Omental fat pad (tissue), 4 donors: ENCODE measurements around the gene KRT12. TPM values are rescaled to one million over a fixed set of nuclear protein-coding genes. Genes with fewer than 3 reads are reported as not detected.
"Not testable (repeated sequence)": the region's sequence is repeated elsewhere in the genome, so short reads cannot be mapped to it uniquely, and the experiment has no call there.

ENCODE experiments used
- ATAC-seq: fragments of 150-250 bp; one replicate; pipeline ENCODE4 v1.9.1; 2016; ENCODE audit warnings: mild to moderate bottlenecking, moderate library complexity; ENCODE audit not compliant: low FRiP score
- DNase-seq: peaks from one replicate; pipeline ENCODE4 v3.0.0-alpha.2; 2019; ENCODE audit warnings: low spot score
- CTCF ChIP-seq, 3 donors: fragments of 450-650 bp; IDR thresholded peaks; one replicate each; pipeline ENCODE4 v1.5.1; 2016 to 2017; ENCODE audit warnings: antibody characterized with exemption in 3 of 3, mild to moderate bottlenecking in 3 of 3, moderate library complexity in 2 of 3
- total RNA-seq, 4 donors: library from RNA; depleted of rRNA; stranded (reverse); fragments of >200 nt; gene quantifications; one replicate each; pipeline ENCODE4 v1.1.0, GENCODE V29; 2016

Gene KRT12
- total RNA-seq, 4 donors from 2014 or later = not detected

GRCh38 chr17:40818343-40818732, 48.7 kb downstream of the KRT12 start:
- DNase-seq = no peak
- no peak for ATAC-seq
- no peak for TF ChIP-seq CTCF (IDR thresholded peaks at IDR 0.05)

DNA sequence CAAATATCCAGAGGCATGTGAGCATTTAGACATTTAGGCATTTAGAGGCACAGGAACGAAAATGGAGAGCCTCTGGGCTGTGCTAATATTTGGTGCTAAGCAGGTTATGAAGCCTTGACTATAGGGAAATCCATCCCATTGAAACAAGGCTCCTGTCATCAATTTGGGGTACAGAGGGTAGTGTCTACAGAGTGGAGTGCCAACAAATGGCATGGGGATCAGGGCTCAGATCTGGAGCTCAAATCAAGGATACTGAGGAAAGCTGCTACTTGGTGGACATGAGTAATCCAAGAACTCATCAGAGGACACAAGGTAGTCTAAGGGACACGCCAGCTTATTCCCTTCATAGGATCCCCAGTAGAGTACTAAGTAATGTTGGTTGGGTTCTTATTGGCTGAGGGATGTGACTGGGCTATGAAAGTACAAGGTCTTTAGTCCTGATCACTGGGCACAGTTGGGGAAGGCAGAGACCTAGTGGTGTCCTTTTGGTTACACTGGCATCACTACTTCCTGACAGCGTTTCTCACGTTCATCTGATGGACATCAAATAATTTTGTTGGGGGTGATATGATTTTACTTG, 49.8 kb downstream of the KRT12 start:
- TF ChIP-seq CTCF (IDR thresholded peaks at IDR 0.05) = no peak
- DNase-seq (no peak), ATAC-seq (no peak)

GRCh38 chr17:40816569-40816968, 50.5 kb downstream of the KRT12 start:
- no peak for ATAC-seq
- no peak for DNase-seq
- TF ChIP-seq CTCF (IDR thresholded peaks at IDR 0.05) = no peak

DNA sequence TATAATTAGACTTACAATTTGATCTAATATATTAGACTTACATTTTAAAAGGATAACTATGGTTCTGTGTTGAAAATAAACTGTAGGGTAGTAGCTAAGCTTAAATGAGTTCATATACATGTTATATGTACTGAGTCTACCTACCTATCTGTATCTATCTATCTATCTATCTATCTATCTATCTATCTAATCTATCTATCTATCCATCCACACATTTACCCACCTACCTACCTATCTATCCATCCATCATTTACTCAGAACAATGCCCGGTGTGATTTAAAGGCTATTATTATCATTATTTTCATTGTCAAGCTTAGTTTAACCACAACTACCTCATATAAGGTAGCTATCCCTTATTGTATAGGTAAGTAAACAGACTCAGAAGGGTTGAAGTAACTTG, 51.6 kb downstream of the KRT12 start:
- no peak for TF ChIP-seq CTCF (IDR thresholded peaks at IDR 0.05)
- ATAC-seq = no peak
- no peak for DNase-seq

DNA sequence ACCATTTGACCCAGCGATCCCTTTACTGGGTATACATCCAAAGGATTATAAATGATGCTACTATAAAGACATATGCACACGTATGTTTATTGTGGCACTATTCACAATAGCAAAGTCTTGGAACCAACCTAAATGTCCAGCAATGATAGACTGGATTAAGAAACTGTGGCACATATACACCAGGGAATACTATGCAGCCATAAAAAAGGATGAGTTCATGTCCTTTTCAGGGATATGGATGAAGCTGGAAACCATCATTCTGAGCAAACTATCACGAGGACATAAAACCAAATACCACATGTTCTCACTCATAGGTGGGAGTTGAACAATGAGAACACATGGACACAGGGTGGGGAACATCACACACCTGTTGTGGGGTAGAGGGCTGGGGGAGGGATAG, 52.4 kb downstream of the KRT12 start:
- not testable (repeated sequence) for ATAC-seq

DNA sequence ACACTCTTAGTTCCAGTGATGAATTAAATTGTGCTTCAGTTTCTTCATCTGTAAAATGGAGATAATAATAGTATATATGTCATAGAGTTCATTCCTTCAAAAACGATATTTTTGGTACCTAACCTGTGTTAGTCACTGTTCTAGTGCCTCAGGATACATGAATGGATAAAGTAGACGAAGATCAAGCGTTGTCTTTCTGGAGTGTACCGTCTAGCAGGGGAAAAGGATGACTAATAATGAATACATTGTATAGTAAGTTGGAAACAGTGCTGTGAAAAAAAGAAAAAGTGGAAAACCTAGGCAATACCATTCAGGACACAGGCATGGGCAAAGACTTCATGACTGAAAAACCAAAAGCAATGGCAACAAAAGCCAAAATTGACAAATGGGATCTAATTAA, 53.2 kb downstream of the KRT12 start:
- ATAC-seq (no peak), DNase-seq (no peak)
- TF ChIP-seq CTCF (IDR thresholded peaks at IDR 0.05) = no peak

More for the DNA sequence above, 52.4 kb downstream of the KRT12 start:
- DNase-seq = not testable (repeated sequence)

- TF ChIP-seq CTCF (IDR thresholded peaks at IDR 0.05) = no peak
- DNase-seq = no peak
- ATAC-seq = no peak
Observed at GRCh38 chr17:40812639-40813038, 54.4 kb downstream of the KRT12 start.

Other genes with a start within 250 kb of the KRT12 start
- gene SMARCE1, start 219.4 kb downstream of the KRT12 start, total RNA-seq = 10 to 100 TPM; 66.5 to 88.3 (median 76.0) TPM
- gene KRT222, start 202.0 kb downstream of the KRT12 start, total RNA-seq = 10 to 100 TPM in 1 of 4 donors, 1 to 10 TPM in 2, not detected in 1; 2.0 to 11.5 (median 3.5) TPM
- gene KRT24, start 163.5 kb downstream of the KRT12 start, total RNA-seq = not detected
- gene KRT25, start 111.9 kb downstream of the KRT12 start, total RNA-seq = not detected
- not detected for gene KRT26, start 95.0 kb downstream of the KRT12 start, total RNA-seq
- gene KRT27, start 84.7 kb downstream of the KRT12 start, total RNA-seq = not detected
- gene KRT28, start 67.3 kb downstream of the KRT12 start, total RNA-seq = not detected
- 10 to 100 TPM in 2 of 4 donors, 1 to 10 TPM in 2; 4.4 to 17.5 (median 10.8) TPM for gene KRT10, start 44.6 kb downstream of the KRT12 start, total RNA-seq
- not detected for gene KRT20, start 18.0 kb upstream of the KRT12 start, total RNA-seq
- 1 to 10 TPM in 1 of 4 donors, not detected in 3; 4.3 TPM for gene KRT23, start 70.4 kb upstream of the KRT12 start, total RNA-seq
- gene KRT39, start 99.7 kb upstream of the KRT12 start, total RNA-seq = not detected
- gene KRT40, start 117.1 kb upstream of the KRT12 start, total RNA-seq = not detected
- not detected for gene KRTAP3-3, start 126.9 kb upstream of the KRT12 start, total RNA-seq
- not detected for gene KRTAP3-2, start 132.7 kb upstream of the KRT12 start, total RNA-seq
- not detected for gene KRTAP3-1, start 141.9 kb upstream of the KRT12 start, total RNA-seq
- gene KRTAP1-5, start 160.0 kb upstream of the KRT12 start, total RNA-seq = not detected
- not detected for gene KRTAP1-4, start 163.0 kb upstream of the KRT12 start, total RNA-seq
- not detected for gene KRTAP1-3, start 167.7 kb upstream of the KRT12 start, total RNA-seq
- not detected for gene KRTAP1-1, start 174.2 kb upstream of the KRT12 start, total RNA-seq
- not detected for gene KRTAP2-1, start 180.1 kb upstream of the KRT12 start, total RNA-seq
- not detected for gene KRTAP2-2, start 188.0 kb upstream of the KRT12 start, total RNA-seq
- not detected for gene KRTAP2-3, start 192.9 kb upstream of the KRT12 start, total RNA-seq
- gene KRTAP2-4, start 198.7 kb upstream of the KRT12 start, total RNA-seq = not detected
- gene KRTAP4-7, start 216.9 kb upstream of the KRT12 start, total RNA-seq = not detected
- not detected for gene KRTAP4-8, start 230.9 kb upstream of the KRT12 start, total RNA-seq
- not detected for gene KRTAP4-16, start 235.0 kb upstream of the KRT12 start, total RNA-seq
- not detected for gene KRTAP4-9, start 238.2 kb upstream of the KRT12 start, total RNA-seq